ENCODE measurements around the gene CAPN13.

Gene CAPN13

GRCh38 chr2:30761226-30761625 lies 46.0 kb downstream of the CAPN13 start:
- DNase-seq: no peak

- DNase-seq: no peak
Observed at GRCh38 chr2:30759481-30759880, 47.8 kb downstream of the CAPN13 start.

- no peak for DNase-seq
Observed at GRCh38 chr2:30758191-30758651, 49.0 kb downstream of the CAPN13 start.

GRCh38 chr2:30757749-30758148 lies 49.5 kb downstream of the CAPN13 start:
- no peak for DNase-seq

- no peak for DNase-seq
Observed at GRCh38 chr2:30756971-30757370, 50.3 kb downstream of the CAPN13 start.

GRCh38 chr2:30756051-30756719 lies 51.1 kb downstream of the CAPN13 start:
- DNase-seq: no peak

- DNase-seq: no peak
Observed at GRCh38 chr2:30753630-30754029, 53.6 kb downstream of the CAPN13 start.

- DNase-seq: no peak
Observed at GRCh38 chr2:30752811-30753210, 54.4 kb downstream of the CAPN13 start.

GRCh38 chr2:30747206-30747605 lies 60.0 kb downstream of the CAPN13 start:
- no peak for DNase-seq

GRCh38 chr2:30744823-30745222 lies 62.4 kb downstream of the CAPN13 start:
- DNase-seq: no peak

GRCh38 chr2:30741576-30741975 lies 65.7 kb downstream of the CAPN13 start:
- DNase-seq: no peak

- no peak for DNase-seq
Observed at GRCh38 chr2:30738141-30738911, 68.9 kb downstream of the CAPN13 start.

- DNase-seq: no peak
Observed at GRCh38 chr2:30737326-30737610, 70.0 kb downstream of the CAPN13 start.

GRCh38 chr2:30736461-30737325 lies 70.6 kb downstream of the CAPN13 start:
- no peak for DNase-seq

GRCh38 chr2:30733876-30734520 lies 73.2 kb downstream of the CAPN13 start:
- DNase-seq: no peak

- no peak for DNase-seq
Observed at GRCh38 chr2:30732876-30733275, 74.4 kb downstream of the CAPN13 start.

- DNase-seq: no peak
Observed at GRCh38 chr2:30732376-30732775, 74.9 kb downstream of the CAPN13 start.

GRCh38 chr2:30731706-30732105 lies 75.5 kb downstream of the CAPN13 start:
- DNase-seq: no peak

- DNase-seq: no peak
Observed at GRCh38 chr2:30730736-30731647, 76.3 kb downstream of the CAPN13 start.

GRCh38 chr2:30729031-30729430 lies 78.2 kb downstream of the CAPN13 start:
- DNase-seq: no peak

- no peak for DNase-seq
Observed at GRCh38 chr2:30722936-30723725, 84.1 kb downstream of the CAPN13 start.
